ENCODE measurements around the gene GPRIN2. TPM values are rescaled to one million over a fixed set of nuclear protein-coding genes. Genes with fewer than 3 reads are reported as not detected.
"Not testable (repeated sequence)": the region's sequence is repeated elsewhere in the genome, so short reads cannot be mapped to it uniquely, and the experiment has no call there.

Gene GPRIN2
- total RNA-seq, 1 donor from 2014 or later, result 3.0 TPM

GRCh38 chr10:46565591-46566332, 9.3 kb upstream of the GPRIN2 start:
- not testable (repeated sequence) for H2AFZ ChIP-seq (ENCODE audit: low read depth, low read length); H3K27ac ChIP-seq (ENCODE audit: low read depth, low read length); H3K27me3 ChIP-seq (ENCODE audit: insufficient read depth, low read length); H3K4me1 Mint-ChIP-seq (ENCODE audit: low read depth, unreplicated experiment); H3K4me3 Mint-ChIP-seq (ENCODE audit: unreplicated experiment); H3K9me3 Mint-ChIP-seq (ENCODE audit: unreplicated experiment); H3K27ac Mint-ChIP-seq (ENCODE audit: unreplicated experiment); H3K9me3 ChIP-seq (ENCODE audit: insufficient read depth, low read depth, low read length); H3K9ac ChIP-seq (ENCODE audit: low read length); H3K4me1 ChIP-seq (ENCODE audit: insufficient read depth, low read length); H4K20me1 ChIP-seq (ENCODE audit: insufficient read depth, low read length); H3K36me3 Mint-ChIP-seq (ENCODE audit: low read depth, unreplicated experiment); H3K4me3 ChIP-seq (ENCODE audit: insufficient read depth, low read depth, low read length); H3K4me2 ChIP-seq (ENCODE audit: low read length); H3K79me2 ChIP-seq (ENCODE audit: insufficient read depth, low read length); H3K27me3 Mint-ChIP-seq (ENCODE audit: low read depth, unreplicated experiment); H3K36me3 ChIP-seq (ENCODE audit: insufficient read depth, low read length)
- DNase-seq (ENCODE audit: low read depth), result peak; percentile 51
- peak; percentile 56 for TF ChIP-seq CTCF (IDR thresholded peaks at IDR 0.05; ENCODE audit: insufficient read depth, low read depth, low read length)
- FAIRE-seq, result peak; percentile 92

GRCh38 chr10:46560952-46561351, 4.5 kb upstream of the GPRIN2 start:
- no peak for DNase-seq (ENCODE audit: low read depth)
- Mint-ChIP-seq H3K4me1 (ENCODE audit: low read depth, unreplicated experiment) (no peaks in the 10 kb centered on the region), H3K9me3 (ENCODE audit: unreplicated experiment) (no peaks in the 10 kb centered on the region), H3K36me3 (ENCODE audit: low read depth, unreplicated experiment) (peaks cover 1% of the 10 kb centered on the region), H3K27me3 (ENCODE audit: low read depth, unreplicated experiment) (no peaks in the 10 kb centered on the region), H3K4me3 (ENCODE audit: unreplicated experiment) (no peak overlapping the region), H3K27ac (ENCODE audit: unreplicated experiment) (no peak overlapping the region)
- no peak for FAIRE-seq
- no peak for TF ChIP-seq CTCF (IDR thresholded peaks at IDR 0.05; ENCODE audit: insufficient read depth, low read depth, low read length)
- H3K79me2 ChIP-seq (ENCODE audit: insufficient read depth, low read length), result no peaks in the 10 kb centered on the region
- H3K4me2 ChIP-seq (ENCODE audit: low read length), result no peak overlapping the region
- no peak overlapping the region for H3K9ac ChIP-seq (ENCODE audit: low read length)
- H3K27ac ChIP-seq (ENCODE audit: low read depth, low read length), result no peak overlapping the region
- H3K4me3 ChIP-seq (ENCODE audit: insufficient read depth, low read depth, low read length), result no peak overlapping the region
- peaks cover 39% of the 10 kb centered on the region for H3K27me3 ChIP-seq (ENCODE audit: insufficient read depth, low read length)
- no peak overlapping the region for H2AFZ ChIP-seq (ENCODE audit: low read depth, low read length)
- no peaks in the 10 kb centered on the region for H3K9me3 ChIP-seq (ENCODE audit: insufficient read depth, low read depth, low read length)
- H4K20me1 ChIP-seq (ENCODE audit: insufficient read depth, low read length), result no peaks in the 10 kb centered on the region
- H3K4me1 ChIP-seq (ENCODE audit: insufficient read depth, low read length), result no peaks in the 10 kb centered on the region
- no peaks in the 10 kb centered on the region for H3K36me3 ChIP-seq (ENCODE audit: insufficient read depth, low read length)

- no peaks in the 10 kb centered on the region for H4K20me1 ChIP-seq (ENCODE audit: insufficient read depth, low read length)
- Mint-ChIP-seq H3K27me3 (ENCODE audit: low read depth, unreplicated experiment) (no peaks in the 10 kb centered on the region), H3K4me3 (ENCODE audit: unreplicated experiment) (no peak overlapping the region), H3K27ac (ENCODE audit: unreplicated experiment) (no peak overlapping the region), H3K9me3 (ENCODE audit: unreplicated experiment) (no peaks in the 10 kb centered on the region), H3K36me3 (ENCODE audit: low read depth, unreplicated experiment) (peaks cover 1% of the 10 kb centered on the region), H3K4me1 (ENCODE audit: low read depth, unreplicated experiment) (no peaks in the 10 kb centered on the region)
- TF ChIP-seq CTCF (IDR thresholded peaks at IDR 0.05; ENCODE audit: insufficient read depth, low read depth, low read length) (no peak), EZH2 (IDR thresholded peaks at IDR 0.05; ENCODE audit: insufficient read depth, low read length) (no peak)
- H3K9ac ChIP-seq (ENCODE audit: low read length), result no peak overlapping the region
- H3K4me1 ChIP-seq (ENCODE audit: insufficient read depth, low read length), result no peaks in the 10 kb centered on the region
- FAIRE-seq, result no peak
- no peak overlapping the region for H3K4me3 ChIP-seq (ENCODE audit: insufficient read depth, low read depth, low read length)
- no peaks in the 10 kb centered on the region for H3K36me3 ChIP-seq (ENCODE audit: insufficient read depth, low read length)
- H3K9me3 ChIP-seq (ENCODE audit: insufficient read depth, low read depth, low read length), result no peaks in the 10 kb centered on the region
- no peaks in the 10 kb centered on the region for H3K79me2 ChIP-seq (ENCODE audit: insufficient read depth, low read length)
- no peak for DNase-seq (ENCODE audit: low read depth)
- H2AFZ ChIP-seq (ENCODE audit: low read depth, low read length), result no peak overlapping the region
- H3K27ac ChIP-seq (ENCODE audit: low read depth, low read length), result no peak overlapping the region
- H3K4me2 ChIP-seq (ENCODE audit: low read length), result no peak overlapping the region
- H3K27me3 ChIP-seq (ENCODE audit: insufficient read depth, low read length), result peaks cover 44% of the 10 kb centered on the region
These were observed 3.9 kb upstream of the GPRIN2 start for GRCh38 chr10:46560381-46560780.

Data from astrocyte (in vitro differentiated cells and primary cell).